PFSK-1 (cell line): ENCODE measurements around the gene PTTG2.

Experiments
- FOXP2 ChIP-seq: optimal IDR thresholded peaks from 2 replicates; pipeline ENCODE3; 2011; ENCODE audit warnings: borderline replicate concordance, control low read depth, inconsistent platforms; ENCODE audit not compliant: insufficient read depth; ENCODE audit errors: extremely low read length, extremely low read depth
- POLR2AphosphoS5 ChIP-seq: IDR thresholded peaks from 2 replicates; pipeline ENCODE4 v1.6.1; 2012; ENCODE audit warnings: low read depth, mild to moderate bottlenecking, control low read depth, low read length, moderate library complexity
- SIN3A ChIP-seq: IDR thresholded peaks from 2 replicates; pipeline ENCODE4 v1.6.1; 2012; ENCODE audit warnings: mild to moderate bottlenecking, low read length, moderate library complexity, borderline replicate concordance; ENCODE audit not compliant: insufficient read depth
- TAF1 ChIP-seq: IDR thresholded peaks from 2 replicates; pipeline ENCODE4 v1.6.1; 2012; ENCODE audit warnings: low read length, control low read depth, borderline replicate concordance; ENCODE audit not compliant: insufficient read depth
- TF ChIP-seq, protein P1 (sequence below), 2 experiments: IDR thresholded peaks; 2 replicates each; pipeline versions ENCODE4 v1.6.1 to v1.8.0; 2011 to 2012; ENCODE audit warnings: low read depth in 2 of 2, low read length in 2 of 2, control low read depth in 1 of 2, inconsistent platforms in 1 of 2, mild to moderate bottlenecking in 1 of 2, moderate library complexity in 1 of 2; ENCODE audit not compliant: insufficient read depth in 1 of 2

Gene PTTG2

DNA sequence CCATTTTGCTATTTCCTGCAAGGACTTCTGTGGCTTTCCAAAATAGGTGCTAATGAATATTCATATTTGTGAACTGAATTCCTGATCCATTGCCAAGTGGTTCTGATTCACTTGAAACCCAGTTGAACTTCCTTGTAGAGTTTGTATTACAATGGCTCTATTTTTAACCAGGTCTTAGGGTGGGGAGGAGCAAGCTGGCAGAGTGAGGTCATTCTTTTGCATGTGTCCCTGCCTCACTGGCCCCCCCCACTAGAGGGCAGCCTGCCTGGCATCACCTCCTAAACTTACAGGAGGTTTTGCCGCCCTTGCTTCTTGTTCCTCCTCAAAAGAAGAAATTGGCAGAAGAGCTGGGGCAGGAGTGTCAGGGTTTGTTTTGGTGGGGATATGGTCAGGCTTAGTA lies 10.5 kb downstream of the PTTG2 start:
- TF ChIP-seq TAF1 (no peak), POLR2AphosphoS5 (no peak), SIN3A (no peak), FOXP2 (no peak)
- TF ChIP-seq, protein P1, sequence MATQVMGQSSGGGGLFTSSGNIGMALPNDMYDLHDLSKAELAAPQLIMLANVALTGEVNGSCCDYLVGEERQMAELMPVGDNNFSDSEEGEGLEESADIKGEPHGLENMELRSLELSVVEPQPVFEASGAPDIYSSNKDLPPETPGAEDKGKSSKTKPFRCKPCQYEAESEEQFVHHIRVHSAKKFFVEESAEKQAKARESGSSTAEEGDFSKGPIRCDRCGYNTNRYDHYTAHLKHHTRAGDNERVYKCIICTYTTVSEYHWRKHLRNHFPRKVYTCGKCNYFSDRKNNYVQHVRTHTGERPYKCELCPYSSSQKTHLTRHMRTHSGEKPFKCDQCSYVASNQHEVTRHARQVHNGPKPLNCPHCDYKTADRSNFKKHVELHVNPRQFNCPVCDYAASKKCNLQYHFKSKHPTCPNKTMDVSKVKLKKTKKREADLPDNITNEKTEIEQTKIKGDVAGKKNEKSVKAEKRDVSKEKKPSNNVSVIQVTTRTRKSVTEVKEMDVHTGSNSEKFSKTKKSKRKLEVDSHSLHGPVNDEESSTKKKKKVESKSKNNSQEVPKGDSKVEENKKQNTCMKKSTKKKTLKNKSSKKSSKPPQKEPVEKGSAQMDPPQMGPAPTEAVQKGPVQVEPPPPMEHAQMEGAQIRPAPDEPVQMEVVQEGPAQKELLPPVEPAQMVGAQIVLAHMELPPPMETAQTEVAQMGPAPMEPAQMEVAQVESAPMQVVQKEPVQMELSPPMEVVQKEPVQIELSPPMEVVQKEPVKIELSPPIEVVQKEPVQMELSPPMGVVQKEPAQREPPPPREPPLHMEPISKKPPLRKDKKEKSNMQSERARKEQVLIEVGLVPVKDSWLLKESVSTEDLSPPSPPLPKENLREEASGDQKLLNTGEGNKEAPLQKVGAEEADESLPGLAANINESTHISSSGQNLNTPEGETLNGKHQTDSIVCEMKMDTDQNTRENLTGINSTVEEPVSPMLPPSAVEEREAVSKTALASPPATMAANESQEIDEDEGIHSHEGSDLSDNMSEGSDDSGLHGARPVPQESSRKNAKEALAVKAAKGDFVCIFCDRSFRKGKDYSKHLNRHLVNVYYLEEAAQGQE (IDR thresholded peaks at IDR 0.05; ENCODE audit: insufficient read depth in 1 of 2, low read depth in 2 of 2, low read length in 2 of 2), result no peak

DNA sequence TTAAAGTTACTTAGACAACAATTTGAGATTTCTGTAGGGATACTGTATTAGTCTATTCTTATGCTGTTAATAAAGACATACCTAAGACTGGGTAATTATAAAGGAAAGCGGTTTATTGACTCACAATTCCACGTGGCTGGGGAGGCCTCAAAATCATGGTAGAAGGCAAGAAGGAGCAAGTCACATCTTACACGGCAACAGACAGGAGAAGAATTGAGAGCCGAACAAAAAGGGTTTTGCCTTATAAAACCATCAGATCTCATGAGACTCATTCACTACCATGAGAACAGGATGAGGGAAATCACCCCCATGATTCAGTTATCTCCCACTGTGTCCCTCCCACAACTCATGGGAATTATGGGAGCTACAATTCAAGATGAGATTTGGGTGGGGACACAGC lies 11.0 kb downstream of the PTTG2 start:
- no peak for TF ChIP-seq SIN3A

DNA sequence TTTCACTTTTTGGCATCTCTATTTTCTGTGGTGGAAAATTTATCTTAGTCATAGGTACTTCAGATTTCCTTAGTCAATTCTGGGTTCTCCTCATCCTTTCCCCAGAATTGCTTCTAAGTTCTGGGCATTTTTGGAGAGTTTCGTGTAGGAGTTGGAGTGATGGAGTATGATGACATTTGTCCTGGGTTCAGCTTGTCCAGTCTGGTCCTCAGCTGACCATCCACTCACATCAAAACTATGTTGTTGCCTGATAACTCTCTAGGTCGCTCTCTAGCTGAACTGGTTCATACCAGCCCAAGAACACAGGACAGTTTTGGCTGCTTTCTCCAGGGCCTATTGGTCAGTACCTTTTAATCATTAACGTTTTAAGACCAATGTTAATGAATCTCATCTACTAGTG lies 13.2 kb downstream of the PTTG2 start:
- TF ChIP-seq TAF1 (no peak), POLR2AphosphoS5 (no peak), SIN3A (no peak), FOXP2 (no peak)
- TF ChIP-seq, protein P1 (IDR thresholded peaks at IDR 0.05; ENCODE audit: insufficient read depth in 1 of 2, low read depth in 2 of 2, low read length in 2 of 2), result no peak

DNA sequence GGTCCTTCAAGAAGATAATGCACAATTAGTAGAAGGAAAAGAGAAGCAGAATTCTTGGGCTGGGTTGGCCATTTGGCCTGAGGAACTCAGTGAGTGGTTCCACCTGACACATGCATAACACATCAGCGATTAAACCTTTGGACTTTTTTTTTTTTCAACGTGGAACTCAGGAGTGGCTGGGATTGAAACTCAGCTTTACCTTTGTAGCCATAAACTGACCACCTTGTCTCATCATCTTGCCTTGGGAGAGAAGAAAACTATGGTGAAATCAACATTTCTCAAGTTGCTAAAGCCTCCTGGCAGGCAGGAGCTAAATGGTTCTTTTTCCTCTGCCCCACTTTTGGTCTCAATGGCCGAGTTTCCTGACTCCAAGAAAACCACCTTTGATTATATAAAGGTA lies 16.3 kb downstream of the PTTG2 start:
- TF ChIP-seq SIN3A (no peak), TAF1 (no peak)
- TF ChIP-seq, protein P1 (IDR thresholded peaks at IDR 0.05; ENCODE audit: insufficient read depth in 1 of 2, low read depth in 2 of 2, low read length in 2 of 2), result no peak

DNA sequence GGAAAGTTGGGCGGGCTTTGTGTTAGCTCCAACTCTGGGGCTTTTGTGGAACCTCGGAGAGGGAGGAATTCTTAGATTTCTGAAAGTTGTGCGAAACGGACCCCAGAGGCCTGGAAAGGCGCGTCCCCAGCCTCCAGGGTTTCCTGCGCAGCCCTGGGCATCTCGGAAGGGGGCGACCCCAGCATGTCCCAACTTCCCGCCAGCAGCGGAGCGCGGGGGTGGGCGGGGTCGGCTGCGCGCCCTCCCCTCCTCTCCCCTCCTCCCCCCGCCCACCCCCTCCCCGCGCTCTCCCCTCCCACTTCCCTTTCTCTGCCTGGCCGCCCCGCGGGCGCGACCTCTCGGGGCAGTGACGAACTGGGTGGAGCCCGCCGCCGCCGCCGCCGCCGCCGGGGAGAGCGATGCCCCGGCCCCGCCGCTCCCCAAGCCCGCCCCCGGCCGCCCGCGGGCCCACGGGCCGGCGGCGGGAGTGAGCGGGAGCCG lies 16.8 kb downstream of the PTTG2 start:
- TF ChIP-seq FOXP2 (peak; percentile 22), POLR2AphosphoS5 (no peak)

DNA sequence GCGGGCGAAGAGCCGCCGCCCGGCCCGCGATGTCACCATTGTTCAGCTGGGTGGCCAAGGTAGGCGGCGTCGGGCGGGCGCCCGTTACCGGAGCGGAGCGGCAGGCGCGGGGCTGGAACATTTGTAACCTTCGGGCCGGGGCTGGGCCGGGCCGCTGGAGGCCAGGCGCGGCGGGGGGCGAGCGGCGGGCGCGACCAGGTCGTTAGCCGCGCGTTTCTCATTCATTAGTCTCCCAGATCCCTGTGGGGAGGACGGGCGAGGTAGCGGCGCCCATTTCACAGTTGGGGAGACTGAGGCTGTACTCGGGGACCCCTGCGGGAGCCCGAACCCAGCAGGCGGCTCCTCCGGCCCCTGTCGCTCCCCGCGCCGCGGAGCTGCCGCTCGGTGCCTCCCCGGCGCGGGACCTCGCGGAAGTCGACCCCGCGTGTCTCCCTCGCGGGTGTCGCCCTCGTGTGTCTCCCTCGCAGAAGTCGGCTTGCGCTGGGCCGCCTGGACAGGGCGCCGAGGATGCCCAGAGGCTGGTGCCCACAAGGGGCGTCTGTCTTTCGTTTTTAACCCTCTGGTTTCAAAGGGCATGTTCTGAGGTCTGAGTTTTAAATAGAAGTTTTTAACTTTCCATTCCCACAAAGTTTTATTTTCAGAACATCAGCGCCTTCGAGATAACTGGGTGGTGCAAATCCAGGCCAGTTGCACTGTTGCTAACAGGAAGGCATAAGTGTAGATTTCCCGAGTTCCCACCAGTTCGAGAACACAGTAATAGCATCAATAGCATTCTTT lies 17.5 kb downstream of the PTTG2 start:
- no peak for TF ChIP-seq SIN3A
- no peak for TF ChIP-seq TAF1
- no peak for TF ChIP-seq FOXP2
- TF ChIP-seq POLR2AphosphoS5, result no peak
- TF ChIP-seq, protein P1 (IDR thresholded peaks at IDR 0.05; ENCODE audit: insufficient read depth in 1 of 2, low read depth in 2 of 2, low read length in 2 of 2), result no peak
